Kidney (tissue), 14 donors: ENCODE data around the gene NPBWR2. TPM values are rescaled to one million over a fixed set of nuclear protein-coding genes. Genes with fewer than 3 reads are reported as not detected.

ENCODE experiments used
- DNase-seq, 5 donors: peaks; one replicate each; pipeline ENCODE4 v3.0.0-alpha.2; 2013 to 2020
- FAIRE-seq: peaks from 2 replicates; lab custom pipeline; 2012; peaks lifted over from hg19 to GRCh38; lab: Jason Lieb, UNC
- H3K27ac ChIP-seq, 2 donors: one replicate each; pipeline ENCODE4 v1.7.0; 2013; ENCODE audit warnings: low read depth in 2 of 2, low read length in 2 of 2, inconsistent platforms in 1 of 2
- H3K27me3 ChIP-seq: one replicate; pipeline ENCODE4 v1.7.1; 2013; ENCODE audit warnings: low read length, inconsistent platforms; ENCODE audit not compliant: control insufficient read depth, insufficient read depth
- H3K36me3 ChIP-seq, 3 donors: one replicate each; pipeline versions ENCODE4 v1.7.0 to v1.7.1; 2013; ENCODE audit warnings: low read length in 3 of 3, control low read depth in 1 of 3, inconsistent platforms in 1 of 3; ENCODE audit not compliant: insufficient read depth in 3 of 3, control insufficient read depth in 2 of 3
- H3K4me1 ChIP-seq, 3 donors: one replicate each; pipeline versions ENCODE4 v1.7.0 to v1.7.1; 2013; ENCODE audit warnings: low read length in 3 of 3, inconsistent platforms in 1 of 3, low read depth in 1 of 3; ENCODE audit not compliant: control insufficient read depth in 2 of 3, insufficient read depth in 2 of 3
- H3K4me3 ChIP-seq, 3 donors: one replicate each; pipeline versions ENCODE4 v1.7.0 to v1.8.1; 2013; ENCODE audit warnings: low read length in 3 of 3, control low read depth in 1 of 3, inconsistent platforms in 1 of 3
- H3K9ac ChIP-seq, 3 donors: one replicate each; pipeline versions ENCODE4 v1.7.0 to v1.7.1; 2013; ENCODE audit warnings: low read length in 3 of 3, control low read depth in 1 of 3, inconsistent platforms in 1 of 3
- H3K9me3 ChIP-seq, 3 donors: one replicate each; pipeline versions ENCODE4 v1.7.0 to v1.7.1; 2013; ENCODE audit warnings: low read length in 3 of 3, control low read depth in 1 of 3, inconsistent platforms in 1 of 3; ENCODE audit not compliant: control insufficient read depth in 2 of 3, insufficient read depth in 1 of 3
- intact Hi-C: fragments of 100-400 bp; cut with DNase I; formaldehyde crosslinking; loops from one replicate; pipeline ENCODE4 v1.11.1; 2022
- polyA plus RNA-seq: library from polyadenylated mRNA; stranded (reverse); fragments of 350-450 nt; fragmentation: Illumina TruSeq; extraction: RNeasy Lipid Tissue Mini Kit (QIAGEN cat#74804); gene quantifications from one replicate; pipeline ENCODE4 v1.2.3, GENCODE V29; 2014; ENCODE audit warnings: low read depth, low replicate concordance; ENCODE audit not compliant: insufficient read depth
- total RNA-seq: library from RNA; stranded (reverse); fragmentation: NEBNext Ultra II Directional; extraction: Animal tissue kit (Norgen Biotek cat#: 25700); gene quantifications from one replicate; pipeline ENCODE4 v1.2.1, GENCODE V29; 2021
- TF ChIP-seq, protein P1 (sequence below): IDR thresholded peaks from 3 replicates; pipeline ENCODE4 v1.5.1; 2012; ENCODE audit warnings: mild to moderate bottlenecking, moderate library complexity, borderline replicate concordance; ENCODE audit not compliant: insufficient read depth; ENCODE audit errors: extremely low read depth
- donor health status: control.
- donor health status: control.
- donor health status: control.
- donor health status: control.
- donor health status: control.
- donor health status: DM: yes; HTN: yes; CAD: no.
- donor health status: Normal renal cell carcinoma (clear cell type).

NPBWR2 gene
- total and polyA plus RNA-seq, 2 donors from 2014 or later = not detected

DNA sequence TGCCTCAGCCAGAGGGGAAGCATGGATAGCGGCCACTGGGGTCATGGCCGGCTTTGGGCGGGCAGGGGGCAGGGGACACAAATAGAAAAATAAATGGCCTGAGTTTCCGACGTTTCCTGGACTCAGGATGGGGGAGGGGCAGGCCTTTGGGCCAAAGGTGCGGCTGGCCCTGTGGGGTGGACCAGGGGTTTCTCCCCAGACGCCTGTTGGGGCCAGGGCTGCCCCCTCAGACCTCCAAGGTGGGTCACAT lies 50.8 kb downstream of the NPBWR2 start:
- Histone ChIP-seq H3K27me3 (no peaks in the 10 kb centered on the region), H3K9me3 (no peaks in the 10 kb centered on the region), H3K36me3 (no peaks in the 10 kb centered on the region), H3K9ac (no peak overlapping the region), H3K27ac (peak overlapping the region; percentile 68 to 77), H3K4me3 (no peak overlapping the region), H3K4me1 (peaks cover 0 to 24% (median 0%) of the 10 kb centered on the region in 3 donors)
- FAIRE-seq (no peak), DNase-seq (peak in 1 of 5 donors; percentile 51)
- TF ChIP-seq, protein P1, sequence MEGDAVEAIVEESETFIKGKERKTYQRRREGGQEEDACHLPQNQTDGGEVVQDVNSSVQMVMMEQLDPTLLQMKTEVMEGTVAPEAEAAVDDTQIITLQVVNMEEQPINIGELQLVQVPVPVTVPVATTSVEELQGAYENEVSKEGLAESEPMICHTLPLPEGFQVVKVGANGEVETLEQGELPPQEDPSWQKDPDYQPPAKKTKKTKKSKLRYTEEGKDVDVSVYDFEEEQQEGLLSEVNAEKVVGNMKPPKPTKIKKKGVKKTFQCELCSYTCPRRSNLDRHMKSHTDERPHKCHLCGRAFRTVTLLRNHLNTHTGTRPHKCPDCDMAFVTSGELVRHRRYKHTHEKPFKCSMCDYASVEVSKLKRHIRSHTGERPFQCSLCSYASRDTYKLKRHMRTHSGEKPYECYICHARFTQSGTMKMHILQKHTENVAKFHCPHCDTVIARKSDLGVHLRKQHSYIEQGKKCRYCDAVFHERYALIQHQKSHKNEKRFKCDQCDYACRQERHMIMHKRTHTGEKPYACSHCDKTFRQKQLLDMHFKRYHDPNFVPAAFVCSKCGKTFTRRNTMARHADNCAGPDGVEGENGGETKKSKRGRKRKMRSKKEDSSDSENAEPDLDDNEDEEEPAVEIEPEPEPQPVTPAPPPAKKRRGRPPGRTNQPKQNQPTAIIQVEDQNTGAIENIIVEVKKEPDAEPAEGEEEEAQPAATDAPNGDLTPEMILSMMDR = no peak
- intact Hi-C loops = loop anchor here (5.0 kb wide), 1 partner anchor 434 kb away; no protein-coding TSS in a partner anchor

DNA sequence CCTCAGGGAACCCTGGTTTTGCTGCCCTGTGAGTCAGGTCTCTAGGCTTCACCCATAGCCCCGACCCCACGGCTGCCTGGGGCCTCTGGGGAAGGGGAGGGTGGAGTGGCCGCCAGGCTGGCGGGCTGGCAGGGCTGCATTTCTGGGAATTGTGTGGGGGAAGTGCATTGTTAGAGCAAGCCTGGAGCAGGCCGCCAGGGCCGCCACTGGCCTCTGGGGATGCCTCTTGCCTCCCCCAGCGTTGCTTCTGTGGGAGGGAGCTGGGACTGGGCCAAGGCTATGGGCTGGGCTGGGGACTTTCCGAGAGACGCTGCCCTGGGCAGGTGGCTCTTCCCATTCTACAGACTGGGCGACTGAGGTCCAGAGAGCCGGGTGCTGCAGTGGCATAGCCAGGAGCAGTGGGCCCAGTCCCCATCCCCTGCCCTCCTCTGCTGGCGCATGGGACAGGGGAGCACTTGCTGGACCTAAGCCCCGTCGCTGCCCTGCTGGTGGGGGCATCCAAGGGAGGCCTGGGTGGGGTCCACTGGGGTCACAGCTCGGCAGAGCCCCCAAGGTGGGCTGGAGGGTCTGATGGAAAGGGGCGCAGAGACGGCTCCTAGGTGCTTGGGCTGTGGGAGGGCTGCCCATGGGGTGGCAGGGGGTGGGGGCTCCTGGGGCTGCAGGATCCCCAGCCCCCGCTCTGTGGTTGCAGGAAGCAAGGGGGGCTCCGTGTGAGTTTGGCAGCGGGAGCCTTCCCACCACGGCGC lies 51.3 kb downstream of the NPBWR2 start:
- no peak for FAIRE-seq
- H3K27me3 ChIP-seq = no peaks in the 10 kb centered on the region
- intact Hi-C loops = loop anchor here (5.0 kb wide), 1 partner anchor 434 kb away; no protein-coding TSS in a partner anchor

DNA sequence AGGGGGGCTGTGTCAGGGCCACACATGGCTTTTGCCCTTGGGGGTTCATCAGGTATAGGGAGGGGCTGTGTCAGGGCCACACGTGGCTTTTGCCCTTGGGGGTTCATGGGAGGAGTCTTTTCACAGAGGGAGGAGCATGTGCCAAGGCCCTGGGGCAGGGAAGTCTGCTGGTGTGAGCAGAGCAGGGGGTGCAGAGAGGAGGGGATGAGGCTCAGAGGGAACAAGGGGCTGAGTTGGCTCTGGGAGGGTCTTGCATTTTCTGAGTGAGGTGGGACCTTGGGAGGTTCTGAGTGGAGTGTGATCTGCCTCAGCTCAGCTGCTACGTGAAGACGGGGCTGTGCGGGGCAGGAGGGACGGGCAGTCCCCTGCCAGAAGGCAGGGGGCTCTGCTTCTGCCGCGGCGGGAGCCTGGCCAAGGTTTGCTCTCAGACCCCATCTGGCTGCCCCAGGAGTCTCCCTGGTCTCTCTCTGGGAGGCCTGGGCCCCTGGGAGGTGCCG lies 51.9 kb downstream of the NPBWR2 start:
- peaks cover 0 to 24% (median 0%) of the 10 kb centered on the region in 3 donors for H3K4me1 ChIP-seq
- no peak for DNase-seq
- intact Hi-C loops = loop anchor here (5.0 kb wide), 1 partner anchor 433 kb away; no protein-coding TSS in a partner anchor
- no peaks in the 10 kb centered on the region for H3K27me3 ChIP-seq
- no peak overlapping the region for H3K4me3 ChIP-seq
- H3K36me3 ChIP-seq = no peaks in the 10 kb centered on the region
- no peak overlapping the region for H3K9ac ChIP-seq
- no peak for FAIRE-seq
- TF ChIP-seq, protein P1 = no peak
- peak overlapping the region; percentile 69 to 76 for H3K27ac ChIP-seq
- no peaks in the 10 kb centered on the region for H3K9me3 ChIP-seq

More for the DNA sequence above, 51.3 kb downstream of the NPBWR2 start:
- TF ChIP-seq, protein P1 = no peak
- peak overlapping the region; percentile 69 to 76 for H3K27ac ChIP-seq
- H3K9me3 ChIP-seq = no peaks in the 10 kb centered on the region
- DNase-seq = peak in 2 of 5 donors; percentile 46 to 68
- H3K36me3 ChIP-seq = no peaks in the 10 kb centered on the region
- no peak overlapping the region for H3K4me3 ChIP-seq
- no peak overlapping the region for H3K9ac ChIP-seq
- H3K4me1 ChIP-seq = peaks cover 0 to 24% (median 0%) of the 10 kb centered on the region in 3 donors
